Hematopoietic multipotent progenitor cell treated with erythropoietin and hydrocortisone succinate and interleukin-3 and kit ligand, for 6 days (in vitro differentiated cells): ENCODE results near the gene RBFOX1.

ENCODE experiments used
- DNase-seq: peaks from one replicate; pipeline ENCODE4 v3.0.0-alpha.2; 2015

The RBFOX1 gene

DNA sequence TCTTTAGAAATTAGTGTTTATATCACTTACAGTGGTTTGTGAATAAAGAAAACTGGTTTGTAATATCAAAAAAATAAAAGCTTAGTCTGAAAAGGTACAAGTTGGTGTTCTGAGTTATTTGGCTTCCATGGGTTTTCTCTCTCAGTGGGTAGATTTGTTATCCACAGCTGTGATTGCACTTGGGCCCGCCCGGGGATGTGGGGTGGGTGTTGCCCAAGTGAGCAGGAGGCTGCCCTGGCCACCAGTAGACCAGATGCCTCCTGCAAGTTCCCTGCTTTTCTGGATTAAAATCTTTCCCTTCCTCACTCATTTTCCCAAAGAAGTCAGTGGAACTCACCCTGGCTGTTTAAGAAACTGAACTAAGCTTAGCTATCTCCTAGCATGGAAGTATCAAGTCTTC lies 380.6 kb downstream of the RBFOX1 start:
- no peak for DNase-seq

GRCh38 chr16:7714775-7715174 lies 382.1 kb downstream of the RBFOX1 start:
- DNase-seq = no peak

DNA sequence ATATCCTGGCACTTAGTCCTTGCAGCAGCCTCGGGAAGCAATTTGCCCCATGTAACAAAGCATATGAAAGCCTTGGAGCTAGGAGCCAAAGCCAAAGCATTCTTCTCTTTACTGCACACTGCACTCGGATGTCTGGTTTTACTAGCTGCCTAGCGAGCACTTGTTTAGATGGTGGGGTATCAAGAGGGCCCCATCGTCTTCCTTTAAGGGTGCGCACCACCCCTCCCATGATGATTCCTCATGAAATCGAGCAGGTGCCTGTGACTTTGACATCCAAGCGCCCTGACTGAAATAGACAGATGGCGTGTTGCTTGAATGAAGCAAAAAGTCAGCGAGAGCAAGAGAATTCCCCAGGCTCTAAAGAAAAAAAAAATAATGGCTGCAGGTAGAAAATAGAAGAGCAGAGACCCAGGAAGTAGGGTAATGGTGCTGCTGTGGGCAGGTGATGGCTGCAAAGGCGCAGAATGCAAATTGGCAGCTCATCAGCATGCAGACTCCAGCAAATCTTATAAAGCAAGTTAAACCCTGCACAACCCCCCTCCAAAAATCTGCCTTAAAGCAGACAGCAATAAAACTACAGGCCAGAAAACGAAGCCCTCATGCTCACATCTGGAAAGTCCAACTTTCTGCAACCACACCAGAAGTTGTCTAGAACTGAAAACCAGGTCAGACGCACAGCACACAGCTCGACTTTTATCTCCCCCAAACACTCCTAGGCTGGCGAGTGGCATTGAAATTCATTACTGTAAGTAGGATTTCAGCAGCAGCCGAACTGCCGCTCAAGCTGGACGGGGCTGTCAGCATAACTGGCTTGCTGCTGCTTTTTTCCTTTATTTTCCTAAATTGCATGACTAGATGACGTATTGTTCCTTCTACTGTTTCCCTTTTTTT lies 384.3 kb downstream of the RBFOX1 start:
- no peak for DNase-seq

- no peak for DNase-seq
Measured at GRCh38 chr16:7722761-7723160, 390.1 kb downstream of the RBFOX1 start.

DNA sequence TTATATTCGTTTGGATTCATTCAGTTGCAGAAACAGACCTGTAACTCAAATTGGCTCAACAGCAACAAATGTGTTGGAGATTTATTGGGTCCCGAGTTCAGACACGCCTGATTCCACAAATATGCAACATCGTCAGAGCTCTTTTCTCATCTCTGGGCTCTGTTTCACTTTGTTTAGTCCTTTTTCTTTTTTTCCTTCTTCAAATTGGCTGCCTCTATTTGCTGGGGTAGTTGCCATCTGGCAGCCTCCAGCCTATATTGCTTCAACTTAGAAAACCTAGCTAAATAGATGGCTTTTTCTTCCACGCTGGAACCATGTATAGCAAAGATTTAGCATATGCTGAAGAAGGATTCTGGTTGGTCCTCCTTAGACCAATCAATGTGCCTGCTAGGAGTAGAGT lies 398.5 kb downstream of the RBFOX1 start:
- no peak for DNase-seq

- DNase-seq = no peak
Measured at GRCh38 chr16:7736138-7736665, 403.6 kb downstream of the RBFOX1 start.

- no peak for DNase-seq
Measured at GRCh38 chr16:7742626-7743025, 410.0 kb downstream of the RBFOX1 start.

GRCh38 chr16:7744546-7745264 lies 412.1 kb downstream of the RBFOX1 start:
- DNase-seq = no peak

GRCh38 chr16:7745276-7745675 lies 412.6 kb downstream of the RBFOX1 start:
- no peak for DNase-seq

- no peak for DNase-seq
Measured at GRCh38 chr16:7746941-7747340, 414.3 kb downstream of the RBFOX1 start.

GRCh38 chr16:7748522-7748921 lies 415.9 kb downstream of the RBFOX1 start:
- DNase-seq = no peak

- no peak for DNase-seq
Measured at GRCh38 chr16:7755347-7755882, 422.8 kb downstream of the RBFOX1 start.
